Esophagus squamous epithelium (tissue), 5 donors: ENCODE results near the gene GRIK2. TPM values are rescaled to one million over a fixed set of nuclear protein-coding genes. Genes with fewer than 3 reads are reported as not detected.

Experiments
- DNase-seq: peaks from one replicate; lab custom pipeline; 2025; lab: John Stamatoyannopoulos, UW
- H3K27ac ChIP-seq, 4 donors: fragments of 200-600 bp; sonication (generic); one replicate each; pipeline ENCODE4 v1.5.1; 2016 to 2019; ENCODE audit warnings: mild to moderate bottlenecking in 1 of 4
- H3K27me3 ChIP-seq, 4 donors: fragments of 200-600 bp; sonication (generic); 1 replicate in 3 of 4; 2 replicates in 1 of 4; pipeline versions ENCODE4 v1.5.1 to v1.6.0; 2017 to 2021; ENCODE audit warnings: antibody characterized with exemption in 1 of 4
- H3K36me3 ChIP-seq, 3 donors: fragments of 200-600 bp; sonication (generic); one replicate each; pipeline ENCODE4 v1.5.1; 2016 to 2019
- H3K4me1 ChIP-seq, 3 donors: fragments of 200-600 bp; sonication (generic); one replicate each; pipeline ENCODE4 v1.5.1; 2017 to 2019
- H3K4me3 ChIP-seq, 4 donors: fragments of 200-600 bp; sonication (generic); 1 replicate in 3 of 4; 2 replicates in 1 of 4; pipeline ENCODE4 v1.5.1; 2016 to 2019; ENCODE audit warnings: mild to moderate bottlenecking in 2 of 4, moderate library complexity in 1 of 4
- H3K9me3 ChIP-seq, 3 donors: fragments of 200-600 bp; sonication (generic); one replicate each; pipeline ENCODE4 v1.5.1; 2016 to 2019
- CTCF ChIP-seq, 6 experiments: fragments of 450-650 bp in 4 of 6; fragments of 200-600 bp in 2 of 6; sonication (generic) in 2 of 6; IDR thresholded peaks; one replicate each; pipeline ENCODE4 v1.5.1; 2016 to 2019; ENCODE audit warnings: antibody characterized with exemption in 6 of 6, mild to moderate bottlenecking in 4 of 6, moderate library complexity in 4 of 6
- POLR2A ChIP-seq, 4 donors: fragments of 450-650 bp; IDR thresholded peaks; one replicate each; pipeline ENCODE4 v1.6.1; 2017; ENCODE audit warnings: antibody characterized with exemption in 4 of 4, mild to moderate bottlenecking in 4 of 4, moderate library complexity in 3 of 4
- WGBS, 2 donors: methylation state at CpG; one replicate each; pipeline ENCODE4 v1.1.5; 2018; 5-methylcytosine and 5-hydroxymethylcytosine counted together
- intact Hi-C: fragments of 100-400 bp; cut with DNase I; formaldehyde crosslinking; loops from one replicate; pipeline ENCODE4 v1.15.0; 2022
- total RNA-seq, 4 donors: library from RNA; depleted of rRNA; stranded (reverse); fragments of >200 nt; gene quantifications; one replicate each; pipeline ENCODE4 v1.1.0, GENCODE V29; 2016
- donor health status: DM: yes; HTN: yes; CAD: no.

GRIK2 gene
- total RNA-seq, 4 donors from 2014 or later, result 0.19 TPM; not detected in 3

DNA sequence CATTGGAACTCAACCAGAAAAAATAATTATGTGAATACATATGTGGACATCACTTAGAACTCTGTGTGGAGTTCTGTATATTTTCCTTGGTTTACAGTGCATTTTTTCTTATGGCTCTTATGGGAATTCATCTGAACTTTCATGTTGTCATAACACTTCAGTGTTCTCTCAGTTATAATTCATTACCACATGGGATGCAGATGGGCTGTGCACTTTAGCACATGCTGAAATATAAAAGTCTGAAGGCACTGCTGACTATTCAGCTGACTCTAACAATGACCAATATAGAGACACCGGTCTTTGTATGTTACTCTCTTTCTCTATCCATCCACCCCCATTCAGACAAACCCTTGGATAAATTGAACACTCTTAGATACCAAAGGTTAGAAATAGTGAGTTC is 29.3 kb downstream of the GRIK2 start:
- Histone ChIP-seq H3K4me1 (no peaks in the 10 kb centered on the region), H3K27me3 (no peaks in the 10 kb centered on the region), H3K27ac (no peak overlapping the region), H3K9me3 (no peaks in the 10 kb centered on the region), H3K4me3 (no peak overlapping the region), H3K36me3 (no peaks in the 10 kb centered on the region)
- DNase-seq, result no peak
- intact Hi-C loops, result no loop called here
- 61 to 78% methylated on average over 1 of the region's 1 CpG for WGBS, 2 donors
- TF ChIP-seq CTCF (IDR thresholded peaks at IDR 0.05) (no peak), POLR2A (IDR thresholded peaks at IDR 0.05) (no peak)

DNA sequence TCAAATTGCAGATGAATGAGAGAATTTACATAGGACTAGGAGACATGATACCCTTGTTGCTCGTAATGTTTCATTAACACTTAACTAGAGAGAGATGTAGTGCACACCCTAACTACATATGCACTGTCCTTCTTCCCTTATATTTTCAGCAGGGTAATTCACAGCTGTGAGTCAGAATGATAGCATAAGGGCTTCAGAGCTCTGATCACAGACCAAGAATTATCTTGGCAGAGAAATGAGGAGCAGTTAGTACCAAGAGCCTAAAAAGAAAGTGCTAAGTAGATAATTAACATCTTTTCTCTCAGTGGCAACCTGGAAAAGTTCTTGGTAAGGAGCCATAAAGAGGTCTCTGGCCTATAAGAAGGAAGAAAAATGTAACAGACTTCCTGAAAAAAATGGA is 35.8 kb downstream of the GRIK2 start:
- intact Hi-C loops, result no loop called here
- no peaks in the 10 kb centered on the region for H3K36me3 ChIP-seq
- H3K27ac ChIP-seq, result no peak overlapping the region
- TF ChIP-seq POLR2A (IDR thresholded peaks at IDR 0.05), result no peak
- TF ChIP-seq CTCF (IDR thresholded peaks at IDR 0.05), result no peak
- no peak overlapping the region for H3K4me3 ChIP-seq
- H3K27me3 ChIP-seq, result peaks cover 0 to 4% (median 0%) of the 10 kb centered on the region in 4 donors
- no peaks in the 10 kb centered on the region for H3K9me3 ChIP-seq
- DNase-seq, result no peak
- peaks cover 0 to 13% (median 0%) of the 10 kb centered on the region in 3 donors for H3K4me1 ChIP-seq
- 42 to 52% methylated on average over 1 of the region's 1 CpG for WGBS, 2 donors

DNA sequence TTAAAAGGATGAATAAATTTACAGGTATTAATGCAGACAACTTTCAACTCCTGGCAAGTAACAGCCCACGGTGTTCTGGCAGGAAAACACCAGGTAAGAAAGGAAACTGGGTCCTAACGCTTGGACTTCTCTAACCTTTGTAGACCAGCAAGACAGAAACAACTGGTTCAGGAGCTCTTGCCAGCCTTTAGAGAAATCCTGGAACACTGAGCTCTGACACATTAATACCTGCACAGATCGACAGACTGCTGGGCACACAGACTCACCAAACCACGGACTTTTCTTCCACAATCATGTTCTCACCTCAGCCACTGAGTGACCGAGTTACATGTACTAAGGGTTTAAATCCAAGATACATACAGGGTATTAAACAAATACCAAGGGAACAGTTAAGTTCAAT is 36.3 kb downstream of the GRIK2 start:
- Histone ChIP-seq H3K27me3 (peaks cover 0 to 4% (median 0%) of the 10 kb centered on the region in 4 donors), H3K27ac (no peak overlapping the region), H3K9me3 (no peaks in the 10 kb centered on the region), H3K4me3 (no peak overlapping the region), H3K36me3 (no peaks in the 10 kb centered on the region), H3K4me1 (peaks cover 0 to 16% (median 0%) of the 10 kb centered on the region in 3 donors)
- intact Hi-C loops, result no loop called here
- 37 to 46% methylated on average over 5 of the region's 5 CpGs for WGBS, 2 donors
- DNase-seq, result no peak
- TF ChIP-seq POLR2A (IDR thresholded peaks at IDR 0.05), result no peak
- no peak for TF ChIP-seq CTCF (IDR thresholded peaks at IDR 0.05)

DNA sequence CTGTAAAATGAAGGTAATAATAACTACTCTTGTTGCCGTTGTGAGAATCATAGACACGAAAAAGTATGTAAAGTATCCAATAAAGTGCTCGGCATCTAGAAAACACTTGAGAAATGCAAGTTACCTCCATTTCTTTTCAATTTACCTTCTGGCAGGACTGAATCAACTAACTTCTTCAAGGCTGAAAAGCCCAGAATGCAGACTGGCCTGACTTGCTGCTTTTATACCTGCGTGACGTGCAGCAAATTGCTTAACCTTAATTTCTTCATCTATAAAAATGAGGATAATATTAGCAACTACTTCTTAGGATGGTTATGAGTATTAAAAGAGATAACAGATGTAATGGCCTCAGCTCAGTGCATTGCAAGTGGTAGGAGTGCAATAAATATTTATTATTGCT is 39.6 kb downstream of the GRIK2 start:
- Histone ChIP-seq H3K27me3 (peaks cover 0 to 11% (median 0%) of the 10 kb centered on the region in 4 donors), H3K4me1 (peaks cover 0 to 22% (median 0%) of the 10 kb centered on the region in 3 donors), H3K9me3 (no peaks in the 10 kb centered on the region), H3K36me3 (no peaks in the 10 kb centered on the region), H3K27ac (no peak overlapping the region), H3K4me3 (no peak overlapping the region)
- intact Hi-C loops, result no loop called here
- WGBS, 2 donors, result 87 to 95% methylated on average over 5 of the region's 5 CpGs
- no peak for TF ChIP-seq CTCF (IDR thresholded peaks at IDR 0.05)
- DNase-seq, result no peak

- intact Hi-C loops, result no loop called here
- 25 to 49% methylated on average over 2 of the region's 2 CpGs for WGBS, 2 donors
- H3K4me1 ChIP-seq, result peaks cover 0 to 18% (median 0%) of the 10 kb centered on the region in 3 donors
These were observed 41.1 kb downstream of the GRIK2 start for GRCh38 chr6:101434601-101435000.

More at GRCh38 chr6:101434601-101435000, 41.1 kb downstream of the GRIK2 start:
- Histone ChIP-seq H3K27me3 (peaks cover 0 to 11% (median 0%) of the 10 kb centered on the region in 4 donors), H3K27ac (no peak overlapping the region), H3K4me3 (no peak overlapping the region), H3K36me3 (no peaks in the 10 kb centered on the region), H3K9me3 (no peaks in the 10 kb centered on the region)
- DNase-seq, result no peak
- no peak for TF ChIP-seq POLR2A (IDR thresholded peaks at IDR 0.05)
- TF ChIP-seq CTCF (IDR thresholded peaks at IDR 0.05), result no peak
